SK-N-SH (cell line): ENCODE data around the gene FMN1.

Experiments
- CTCF ChIP-seq: fragments of 200-600 bp; sonication (generic); IDR thresholded peaks from 2 replicates; pipeline ENCODE4 v1.6.1; 2017; ENCODE audit warnings: antibody characterized with exemption, mild to moderate bottlenecking, moderate library complexity
- EP300 ChIP-seq, 2 experiments: IDR thresholded peaks; 2 replicates each; pipeline versions ENCODE4 v1.4.0 to v1.6.1; 2012; ENCODE audit warnings: borderline replicate concordance in 1 of 2, low read depth in 1 of 2, low read length in 1 of 2
- EZH2phosphoT487 ChIP-seq: fragments of 200-600 bp; sonication (generic); IDR thresholded peaks from 2 replicates; pipeline ENCODE4 v1.6.1; 2017; ENCODE audit warnings: low read depth, mixed run types, mild to moderate bottlenecking, antibody characterized with exemption, moderate library complexity, borderline replicate concordance
- GABPA ChIP-seq: IDR thresholded peaks from 2 replicates; pipeline ENCODE4 v1.4.0; 2012; ENCODE audit warnings: low read depth, mild to moderate bottlenecking
- MAX ChIP-seq: IDR thresholded peaks from 2 replicates; pipeline ENCODE4 v1.4.0; 2012; ENCODE audit warnings: low read depth
- NFIC ChIP-seq: IDR thresholded peaks from 2 replicates; pipeline ENCODE4 v1.4.0; 2012; ENCODE audit warnings: borderline replicate concordance
- POLR2AphosphoS5 ChIP-seq: IDR thresholded peaks from 2 replicates; pipeline ENCODE4 v1.6.1; 2012; ENCODE audit warnings: low read depth, low read length
- RAD21 ChIP-seq: IDR thresholded peaks from 2 replicates; pipeline ENCODE4 v1.6.1; 2012; ENCODE audit warnings: mild to moderate bottlenecking, low read length
- RFX5 ChIP-seq: IDR thresholded peaks from 2 replicates; pipeline ENCODE4 v1.6.1; 2012; ENCODE audit warnings: mild to moderate bottlenecking, improper control_type of control experiment, low read length
- USF1 ChIP-seq: IDR thresholded peaks from 2 replicates; pipeline ENCODE4 v1.4.0; 2012; ENCODE audit warnings: low read depth, borderline replicate concordance
- USF2 ChIP-seq: fragments of 150-350 bp; IDR thresholded peaks from 2 replicates; pipeline ENCODE4 v1.6.1; 2017; ENCODE audit warnings: antibody characterized with exemption, low read length, low read depth, borderline replicate concordance
- YY1 ChIP-seq: IDR thresholded peaks from 2 replicates; pipeline ENCODE4 v1.4.0; 2012; ENCODE audit warnings: low read depth, mild to moderate bottlenecking

GRCh38 chr15:33234020-33234461, 39.5 kb upstream of the FMN1 start:
- TF ChIP-seq YY1 (no peak), CTCF (peak; percentile 87), EZH2phosphoT487 (no peak), GABPA (no peak), MAX (no peak), EP300 (IDR thresholded peaks at IDR 0.05; ENCODE audit: borderline replicate concordance in 1 of 2, low read depth in 1 of 2, low read length in 1 of 2) (no peak), USF2 (no peak), RFX5 (no peak), RAD21 (peak; percentile 84), NFIC (peak; percentile 7; the same call in 1 of the 2 replicates), POLR2AphosphoS5 (no peak), USF1 (no peak)
